GM12873 (cell line): ENCODE results near the gene ELN.

Experiments used
- CTCF ChIP-seq: IDR thresholded peaks from 2 replicates; pipeline ENCODE4 v1.5.1; 2012; ENCODE audit warnings: low read depth, mild to moderate bottlenecking, moderate library complexity, low read length, control low read depth; ENCODE audit not compliant: insufficient read depth; ENCODE audit errors: missing control alignments

Gene ELN

GRCh38 chr7:74002474-74003017 lies 25.4 kb upstream of the ELN start:
- no peak for TF ChIP-seq CTCF

- no peak for TF ChIP-seq CTCF
These were observed 24.4 kb upstream of the ELN start for GRCh38 chr7:74003621-74004020.

GRCh38 chr7:74006032-74006431 lies 21.9 kb upstream of the ELN start:
- no peak for TF ChIP-seq CTCF

GRCh38 chr7:74006451-74007241 lies 21.3 kb upstream of the ELN start:
- no peak for TF ChIP-seq CTCF

- TF ChIP-seq CTCF = no peak
These were observed 20.8 kb upstream of the ELN start for GRCh38 chr7:74007242-74007567.

- no peak for TF ChIP-seq CTCF
These were observed 19.3 kb upstream of the ELN start for GRCh38 chr7:74008687-74009086.

- TF ChIP-seq CTCF = no peak
These were observed 18.3 kb upstream of the ELN start for GRCh38 chr7:74009719-74010118.
